Heart left ventricle (tissue), 16 donors: ENCODE measurements around the gene VIT. TPM values are rescaled to one million over a fixed set of nuclear protein-coding genes. Genes with fewer than 3 reads are reported as not detected.

Source experiments
- ATAC-seq, 4 donors: fragments of 200-7000 bp; cut with Tn5 transposase; one replicate each; pipeline ENCODE4 v1.9.1; 2020 to 2022; ENCODE audit warnings: moderate library complexity in 4 of 4, mild to moderate bottlenecking in 3 of 4, moderate number of reproducible peaks in 1 of 4
- DNase-seq, 5 donors: peaks; one replicate each; pipeline ENCODE4 v3.0.0-alpha.2; 2020
- H3K27ac ChIP-seq, 12 donors: fragments of 200-600 bp; sonication (generic) in 4 of 12; one replicate each; pipeline versions ENCODE4 v1.5.0 to v1.8.0; 2016 to 2022; ENCODE audit warnings: mild to moderate bottlenecking in 2 of 12
- H3K27me3 ChIP-seq, 9 donors: fragments of 200-600 bp; sonication (generic) in 2 of 9; one replicate each; pipeline versions ENCODE4 v1.5.1 to v1.8.0; 2016 to 2022; ENCODE audit warnings: mild to moderate bottlenecking in 3 of 9
- H3K36me3 ChIP-seq, 9 donors: fragments of 200-600 bp; sonication (generic) in 2 of 9; one replicate each; pipeline versions ENCODE4 v1.5.0 to v1.8.0; 2018 to 2022; ENCODE audit warnings: mild to moderate bottlenecking in 2 of 9
- H3K4me1 ChIP-seq, 12 donors: fragments of 200-600 bp; sonication (generic) in 4 of 12; one replicate each; pipeline versions ENCODE4 v1.5.0 to v1.8.0; 2016 to 2022; ENCODE audit warnings: mild to moderate bottlenecking in 3 of 12
- H3K4me3 ChIP-seq, 12 donors: fragments of 200-600 bp; sonication (generic) in 4 of 12; one replicate each; pipeline versions ENCODE4 v1.5.0 to v1.8.0; 2017 to 2022; ENCODE audit warnings: mild to moderate bottlenecking in 9 of 12, moderate library complexity in 4 of 12
- H3K9me3 ChIP-seq, 12 donors: fragments of 200-600 bp; sonication (generic) in 4 of 12; one replicate each; pipeline versions ENCODE4 v1.5.0 to v1.8.0; 2016 to 2022; ENCODE audit warnings: mild to moderate bottlenecking in 1 of 12
- CTCF ChIP-seq, 12 donors: fragments of 200-600 bp; sonication (generic) in 4 of 12; IDR thresholded peaks; one replicate each; pipeline versions ENCODE4 v1.5.0 to v1.8.0; 2018 to 2022; ENCODE audit warnings: antibody characterized with exemption in 12 of 12, mild to moderate bottlenecking in 5 of 12
- POLR2A ChIP-seq, 2 donors: fragments of 450-650 bp; IDR thresholded peaks; one replicate each; pipeline ENCODE4 v1.6.1; 2017; ENCODE audit warnings: antibody characterized with exemption in 2 of 2, mild to moderate bottlenecking in 2 of 2, moderate library complexity in 2 of 2
- WGBS, 4 donors: extraction: QIAGEN DNeasy Blood & Tissue Kit in 2 of 4; methylation state at CpG; one replicate each; pipeline versions ENCODE4 v1.1.5 to v1.1.7; 2013 to 2018; 5-methylcytosine and 5-hydroxymethylcytosine counted together
- intact Hi-C, 10 donors: fragments of 100-400 bp; cut with DNase I; formaldehyde crosslinking; loops; one replicate each; pipeline versions ENCODE4 v1.11.1 to v1.14.2; 2022
- polyA plus RNA-seq, 2 donors: library from polyadenylated mRNA; stranded (reverse); fragments of 200-250 nt; gene quantifications; one replicate each; pipeline ENCODE4 v1.2.3, GENCODE V29; 2013
- total RNA-seq, 9 donors: library from RNA; depleted of rRNA in 2 of 9; stranded (reverse); fragments of >200 nt in 2 of 9; fragmentation: NEBNext Ultra II Directional in 3 of 9; extraction: Animal tissue kit (Norgen Biotek cat#: 25700) in 3 of 9; gene quantifications; one replicate each; pipeline versions ENCODE4 v1.1.0 to v1.2.4, GENCODE V29; 2016 to 2023
- donor health status: ischemic (EF 13 %, LVEDD 7.1; RV severe dilation, severe dysfunction).
- donor health status: healthy with polysubstance abuse.
- donor health status: DM: no; HTN: yes; CAD: no.
- donor health status: DM: no; HTN: no; CAD: no.
- donor health status: ischemic (EF 25% LVEDD 6.9; RV normal size, moderate dysfunction).
- donor health status: ischemic (EF 25% LVEDD 5.7; RV mildly dilated, moderate dysfunction).
- donor health status: healthy.
- donor health status: DM: yes; HTN: yes; CAD: no.
- donor health status: ischemic (EF 35%, LVEDD 5.7; RV mildly dilated, moderate dysfunction).
- donor health status: nonischemic (EF 11% LVEDD 7.7; RV severe dilation, severe dysfunction).
- donor health status: DM: yes; HTN: yes; CAD: no.
- donor health status: PGD.
- donor health status: ischemic (EF 29% LVEDD 5.4; RV normal size, mild dysfunction).
- donor health status: nonischemic (EF 23%, LVEDD 6.1; RV moderate dilation, normal function).

VIT gene
- total and polyA plus RNA-seq, 11 donors: 1.0 to 34.9 (median 4.9) TPM

- DNase-seq: no peak
- TF ChIP-seq CTCF (IDR thresholded peaks at IDR 0.05) (no peak), POLR2A (IDR thresholded peaks at IDR 0.05) (no peak)
- H3K27ac ChIP-seq: no peak overlapping the region
- H3K9me3 ChIP-seq: no peaks in the 10 kb centered on the region
- peaks cover 0 to 83% (median 57%) of the 10 kb centered on the region in 9 donors for H3K36me3 ChIP-seq
- H3K4me3 ChIP-seq: no peak overlapping the region
- H3K4me1 ChIP-seq: no peaks in the 10 kb centered on the region
- ATAC-seq: no peak
- intact Hi-C loops: no loop called here
- no peaks in the 10 kb centered on the region for H3K27me3 ChIP-seq
Measured at GRCh38 chr2:36858551-36859365, 162.3 kb downstream of the VIT start.

GRCh38 chr2:36859366-36859792 is 162.9 kb downstream of the VIT start:
- no peak for ATAC-seq
- Histone ChIP-seq H3K9me3 (no peaks in the 10 kb centered on the region), H3K36me3 (peaks cover 0 to 83% (median 57%) of the 10 kb centered on the region in 9 donors), H3K27me3 (no peaks in the 10 kb centered on the region), H3K4me1 (no peaks in the 10 kb centered on the region), H3K27ac (no peak overlapping the region), H3K4me3 (no peak overlapping the region)
- TF ChIP-seq POLR2A (IDR thresholded peaks at IDR 0.05) (no peak), CTCF (IDR thresholded peaks at IDR 0.05) (no peak)
- DNase-seq: no peak
- 93 to 97% (median 96%) methylated on average over 1 of the region's 1 CpG for WGBS, 4 donors
- intact Hi-C loops: no loop called here

- intact Hi-C loops: no loop called here
- no peak for DNase-seq
- Histone ChIP-seq H3K27ac (no peak overlapping the region), H3K36me3 (peaks cover 0 to 82% (median 55%) of the 10 kb centered on the region in 9 donors), H3K4me3 (no peak overlapping the region), H3K4me1 (no peaks in the 10 kb centered on the region), H3K27me3 (no peaks in the 10 kb centered on the region), H3K9me3 (no peaks in the 10 kb centered on the region)
- no peak for TF ChIP-seq CTCF (IDR thresholded peaks at IDR 0.05)
- no peak for TF ChIP-seq POLR2A (IDR thresholded peaks at IDR 0.05)
- no peak for ATAC-seq
- 97 to 99% (median 98%) methylated on average over 2 of the region's 2 CpGs for WGBS, 4 donors
Measured at GRCh38 chr2:36861896-36862295, 165.4 kb downstream of the VIT start.

Other genes starting within 250 kb of the VIT start
- gene FEZ2, start 98.5 kb upstream of the VIT start, total RNA-seq: 10 to 100 TPM; 39.4 to 55.4 (median 50.2) TPM
- gene FEZ2, start 98.5 kb upstream of the VIT start, polyA plus RNA-seq: 10 to 100 TPM; 26.5 to 29.8 TPM